GM19193 (cell line): Measurements from ENCODE around the gene USP40.
A peak's percentile ranks its signal among the peaks of the same experiment; 100 is the strongest.

Experiments
- POLR2A ChIP-seq: IDR thresholded peaks from 4 replicates; pipeline ENCODE4 v1.6.1; 2011; ENCODE audit not compliant: insufficient read depth, insufficient read length; ENCODE audit errors: extremely low read depth

USP40 gene

GRCh38 chr2:233566141-233566956 lies at the start of gene USP40:
TSS of gene USP40 (minus strand) at chr2:233566782. CDS start at chr2:233565554, 1,228 bp downstream.
- peak; percentile 86 for TF ChIP-seq POLR2A

GRCh38 chr2:233611284-233611683 lies 44.7 kb upstream of the USP40 start:
- TF ChIP-seq POLR2A: no peak

- no peak for TF ChIP-seq POLR2A
Measured at GRCh38 chr2:233605680-233606079, 39.1 kb upstream of the USP40 start.

GRCh38 chr2:233604826-233605225 lies 38.2 kb upstream of the USP40 start:
- TF ChIP-seq POLR2A: no peak

GRCh38 chr2:233603520-233603919 lies 36.9 kb upstream of the USP40 start:
- no peak for TF ChIP-seq POLR2A

GRCh38 chr2:233602076-233602475 lies 35.5 kb upstream of the USP40 start:
- TF ChIP-seq POLR2A: no peak

- no peak for TF ChIP-seq POLR2A
Measured at GRCh38 chr2:233600386-233600785, 33.8 kb upstream of the USP40 start.

- TF ChIP-seq POLR2A: no peak
Measured at GRCh38 chr2:233598952-233599351, 32.4 kb upstream of the USP40 start.

GRCh38 chr2:233597522-233597921 lies 30.9 kb upstream of the USP40 start:
- no peak for TF ChIP-seq POLR2A

- no peak for TF ChIP-seq POLR2A
Measured at GRCh38 chr2:233593201-233593600, 26.6 kb upstream of the USP40 start.

- no peak for TF ChIP-seq POLR2A
Measured at GRCh38 chr2:233588400-233588799, 21.8 kb upstream of the USP40 start.

GRCh38 chr2:233584210-233584609 lies 17.6 kb upstream of the USP40 start:
- TF ChIP-seq POLR2A: no peak

- TF ChIP-seq POLR2A: no peak
Measured at GRCh38 chr2:233572468-233572867, 5.9 kb upstream of the USP40 start.

- TF ChIP-seq POLR2A: no peak
Measured at GRCh38 chr2:233571462-233571861, 4.9 kb upstream of the USP40 start.

- no peak for TF ChIP-seq POLR2A
Measured at GRCh38 chr2:233571001-233571400, 4.4 kb upstream of the USP40 start.

- no peak for TF ChIP-seq POLR2A
Measured at GRCh38 chr2:233565685-233566140, 869 bp downstream of the USP40 start.
